ENCODE measurements around the gene SIRT6.
"Not testable (repeated sequence)": the region's sequence is repeated elsewhere in the genome, so short reads cannot be mapped to it uniquely, and the experiment has no call there.

SIRT6 gene

GRCh38 chr19:4173479-4174212 is 8.7 kb downstream of the SIRT6 start:
- no peak for DNase-seq

DNA sequence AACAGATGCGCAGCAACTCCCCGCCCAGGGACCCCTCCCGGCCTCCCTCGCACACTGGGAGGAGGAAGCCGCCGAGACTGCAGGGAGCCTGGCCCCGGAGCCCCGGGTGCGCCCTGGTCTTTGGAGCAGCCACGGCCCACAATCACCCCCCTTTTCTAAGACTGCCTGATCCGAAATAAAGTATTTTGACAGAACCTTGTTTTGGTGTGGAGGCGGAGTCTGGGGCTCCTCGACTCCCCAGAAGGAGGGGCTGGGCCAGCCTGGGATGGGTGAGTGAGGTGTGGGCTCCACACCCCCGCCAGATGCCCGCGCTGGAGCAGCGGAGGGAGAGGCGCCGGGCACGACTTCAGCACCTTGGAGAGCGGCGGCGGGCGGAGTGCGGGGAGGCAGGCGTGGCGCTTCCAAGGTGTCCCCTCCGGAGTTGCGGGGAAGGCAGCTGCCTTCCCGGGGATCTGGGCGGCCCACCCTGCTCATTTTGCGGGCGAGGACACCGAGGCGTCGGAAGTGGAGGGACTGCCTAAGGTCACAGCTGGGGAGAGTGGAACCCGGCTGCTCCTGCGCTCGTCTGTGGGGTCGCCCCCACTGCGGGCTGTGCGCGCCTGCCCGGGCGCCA is 9.4 kb downstream of the SIRT6 start:
- DNase-seq = peak; percentile 28

DNA sequence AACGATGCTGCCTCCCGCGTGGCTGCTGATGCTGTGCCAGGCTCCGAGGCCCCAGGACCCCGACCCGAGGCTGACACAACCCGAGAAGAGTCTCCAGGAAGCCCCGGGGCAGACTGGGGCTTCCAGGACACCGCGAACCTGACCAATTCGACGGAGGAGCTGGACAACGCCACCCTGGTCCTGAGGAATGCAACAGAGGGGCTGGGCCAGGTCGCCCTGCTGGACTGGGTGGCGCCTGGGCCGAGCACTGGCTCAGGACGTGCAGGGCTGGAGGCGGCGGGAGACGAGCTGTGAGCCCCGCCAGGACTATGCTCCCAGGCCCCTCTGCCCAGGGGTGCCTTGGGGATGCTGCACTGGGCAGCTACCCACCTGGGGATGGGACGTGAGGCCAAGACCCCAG is 10.7 kb downstream of the SIRT6 start:
- DNase-seq = no peak

DNA sequence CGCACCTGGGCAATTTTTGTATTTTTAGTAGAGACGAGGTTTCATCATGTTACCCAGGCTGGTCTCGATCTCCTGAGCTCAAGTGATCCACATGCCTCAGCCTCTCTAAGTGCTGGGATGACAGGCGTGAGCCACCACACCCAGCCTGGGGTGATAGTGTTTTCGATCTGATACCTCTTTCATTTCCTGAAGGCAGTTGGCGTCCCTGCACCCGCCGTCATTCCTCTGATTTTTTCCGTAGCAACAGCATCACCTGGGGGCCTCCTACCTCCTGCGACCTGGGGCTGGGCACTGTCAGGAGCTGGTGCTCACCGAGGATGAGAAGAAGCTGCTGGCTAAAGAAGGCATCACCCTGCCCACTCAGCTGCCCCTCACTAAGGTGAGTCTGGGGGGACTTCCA is 18.1 kb downstream of the SIRT6 start:
- DNase-seq = no peak

GRCh38 chr19:4161415-4162077 is 20.8 kb downstream of the SIRT6 start:
- DNase-seq = no peak

DNA sequence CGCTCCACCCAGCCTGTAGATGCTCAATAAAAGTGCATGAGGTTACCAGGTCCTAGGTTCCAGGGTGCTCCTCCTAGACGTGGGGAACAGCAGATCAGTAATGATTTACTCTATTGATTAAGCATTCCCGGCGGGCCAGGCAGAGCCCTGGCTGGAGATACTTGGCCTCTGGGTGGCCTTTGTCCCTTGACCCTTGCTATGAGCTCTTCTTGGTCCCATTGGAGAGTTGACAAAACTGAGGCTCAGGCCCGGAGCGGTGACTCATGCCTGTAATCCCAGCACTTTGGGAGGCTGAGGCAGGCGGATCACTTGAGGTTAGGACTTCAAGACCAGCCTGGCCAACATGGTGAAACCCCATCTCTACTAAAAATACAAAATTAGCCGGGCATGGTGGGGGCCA is 24.4 kb downstream of the SIRT6 start:
- not testable (repeated sequence) for DNase-seq

DNA sequence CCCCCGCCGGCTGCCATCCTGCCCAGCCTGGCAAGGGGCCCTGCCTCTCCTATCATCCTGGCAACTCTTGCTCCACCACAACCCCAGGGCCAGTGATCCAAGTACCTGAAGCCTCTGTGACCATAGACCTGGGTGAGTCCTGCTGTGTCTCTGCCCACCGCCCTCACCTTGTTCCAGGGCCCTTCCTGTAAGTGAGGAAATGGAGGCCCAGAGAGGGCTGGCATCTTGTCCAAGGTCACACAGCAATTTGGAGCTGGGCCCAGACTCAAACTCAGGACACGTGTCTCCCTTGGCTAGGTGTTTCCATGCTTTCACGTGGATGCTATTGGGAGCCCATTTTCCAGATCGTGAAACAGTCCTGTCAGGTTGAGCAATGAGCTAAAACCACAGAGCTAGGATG is 25.2 kb downstream of the SIRT6 start:
- no peak for DNase-seq

GRCh38 chr19:4154571-4155312 is 27.6 kb downstream of the SIRT6 start:
- no peak for DNase-seq

DNA sequence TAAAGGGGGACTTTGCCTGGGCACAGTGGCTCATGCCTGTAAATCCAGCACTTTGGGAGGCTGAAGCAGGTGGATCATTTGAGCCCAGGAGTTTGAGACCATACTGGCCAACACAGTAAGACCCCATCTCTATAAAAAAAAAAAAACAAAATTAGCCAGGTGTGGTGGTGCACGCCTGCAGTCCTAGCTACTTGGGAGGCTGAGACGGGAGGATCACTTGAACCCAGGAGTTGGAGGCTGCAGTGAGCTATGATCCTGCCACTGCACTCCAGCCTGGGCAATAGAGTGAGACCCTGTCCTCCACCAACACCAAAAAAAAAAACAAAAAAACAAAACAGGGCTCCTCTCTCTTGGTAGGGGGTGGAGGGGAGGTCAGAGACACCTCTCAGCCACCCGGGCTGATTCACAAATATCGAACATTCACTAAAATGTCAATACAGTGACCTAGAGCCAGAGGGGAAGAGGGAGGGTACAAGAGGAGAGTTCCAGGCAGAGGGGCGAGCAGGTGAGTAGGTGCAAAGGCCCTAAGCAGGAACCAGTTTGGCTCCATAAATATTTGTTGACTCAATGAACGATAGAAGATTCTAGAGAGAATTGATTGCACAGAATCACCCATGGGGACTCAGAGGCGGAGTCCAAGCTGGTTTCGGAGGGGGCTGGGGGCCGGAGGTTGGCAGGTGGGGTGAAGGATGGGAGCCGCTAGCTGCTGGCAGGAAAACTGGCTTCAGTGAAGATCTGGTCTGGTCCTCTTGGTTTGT is 29.9 kb downstream of the SIRT6 start:
- DNase-seq = no peak

- DNase-seq = no peak
Measured at GRCh38 chr19:4151623-4152022, 30.7 kb downstream of the SIRT6 start.

- no peak for DNase-seq
Measured at GRCh38 chr19:4149518-4150288, 32.7 kb downstream of the SIRT6 start.

DNA sequence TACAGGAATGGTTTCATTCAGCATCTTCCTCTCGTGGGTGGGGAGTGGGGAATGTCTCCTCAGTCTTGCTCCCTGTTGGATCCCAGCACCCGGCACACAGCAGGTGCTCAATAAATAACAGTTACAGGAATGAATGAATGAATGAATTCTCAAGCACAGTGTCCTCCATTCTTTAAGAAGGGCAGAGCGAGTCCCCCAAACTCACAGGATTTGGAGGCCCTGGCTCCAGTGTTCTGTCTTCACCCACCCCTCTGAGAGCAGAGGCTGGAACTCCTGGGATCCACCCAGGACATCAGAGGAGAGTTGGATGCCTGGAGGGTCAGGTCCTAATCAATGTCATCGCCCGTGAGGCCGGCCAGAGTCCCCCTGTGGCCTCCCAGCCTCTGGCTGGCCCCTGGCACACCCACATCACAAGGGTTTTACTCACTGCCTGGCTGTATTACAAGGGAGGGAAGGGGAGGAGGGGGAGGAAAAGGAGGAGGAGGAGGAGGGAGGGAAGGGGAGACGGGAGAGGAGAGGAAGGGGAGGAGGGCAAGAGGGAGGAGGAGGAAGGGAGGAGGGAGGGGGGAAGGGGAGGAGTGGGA is 37.6 kb downstream of the SIRT6 start:
- DNase-seq = peak; percentile 30

DNA sequence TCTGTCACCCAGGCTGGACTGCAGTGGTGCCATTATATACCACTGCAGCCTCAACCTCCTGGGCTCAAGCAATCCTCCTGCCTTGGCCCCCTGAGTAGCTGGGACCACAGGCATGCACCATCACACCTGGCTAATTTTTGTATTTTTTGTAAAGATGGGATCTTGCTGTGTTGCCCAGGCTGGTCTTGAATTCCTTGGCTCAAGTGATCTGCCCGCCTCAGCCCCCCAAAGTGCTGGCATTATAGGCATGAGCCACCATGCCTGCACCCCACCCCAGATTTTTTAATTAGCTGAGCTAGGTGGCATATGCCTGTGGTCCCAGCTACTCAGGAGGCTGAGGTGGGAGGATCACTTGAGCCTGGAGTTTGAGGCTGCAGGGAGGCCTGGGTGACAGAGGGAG is 39.4 kb downstream of the SIRT6 start:
- DNase-seq = not testable (repeated sequence)

DNA sequence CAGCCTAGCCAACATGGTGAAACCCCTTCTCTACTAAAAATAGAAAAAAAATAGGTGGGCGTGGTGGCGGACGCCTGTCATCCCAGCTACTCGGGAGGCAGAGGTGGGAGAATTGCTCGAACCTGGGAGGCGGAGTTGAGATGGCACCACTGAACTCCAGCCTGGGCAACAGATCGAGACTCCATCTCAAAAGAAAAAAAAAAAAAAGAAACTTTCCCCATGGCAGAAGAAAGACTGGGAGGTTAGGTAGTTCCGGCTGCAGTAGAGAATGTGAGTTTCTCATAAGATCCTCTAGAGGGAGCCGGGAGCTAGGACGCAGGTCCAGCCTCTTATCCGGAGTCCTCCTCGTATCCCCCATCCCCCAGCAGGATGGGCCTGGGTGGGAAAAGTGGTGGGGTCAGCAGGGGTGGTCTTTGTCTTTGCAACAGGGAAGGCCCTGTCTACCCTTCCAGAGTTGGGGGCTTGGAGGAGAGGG is 42.1 kb downstream of the SIRT6 start:
- peak; percentile 58 for DNase-seq

DNA sequence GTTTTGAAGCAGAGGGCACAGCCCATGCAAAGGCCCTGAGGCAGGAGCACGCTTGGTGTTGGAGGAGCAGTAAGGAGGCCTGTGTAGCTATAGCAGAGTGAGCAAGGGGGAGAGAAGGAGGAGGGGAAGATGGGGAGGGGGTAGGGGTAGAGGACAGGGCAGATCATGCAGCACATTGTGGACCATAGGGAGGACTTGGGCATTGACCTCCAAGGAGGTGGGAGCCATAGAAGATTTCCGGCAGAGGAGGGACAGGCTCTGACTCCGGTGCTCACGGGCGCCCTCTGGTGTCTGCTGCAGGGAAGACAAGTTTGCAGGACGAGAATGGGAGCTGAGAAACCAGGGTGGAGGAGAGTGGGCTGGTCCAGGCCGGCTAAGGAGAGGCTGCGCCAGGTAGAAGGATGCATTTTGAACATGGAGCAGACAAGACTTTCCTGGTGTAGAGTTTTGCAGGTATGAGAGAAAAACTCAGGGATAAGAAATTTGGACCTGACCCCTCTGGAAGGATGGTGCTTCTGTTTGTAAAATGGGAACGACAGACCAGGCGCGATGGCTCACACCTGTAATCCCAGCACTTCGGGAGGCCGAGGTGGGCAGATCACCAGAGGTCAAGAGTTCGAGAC is 42.6 kb downstream of the SIRT6 start:
- DNase-seq = peak; percentile 44

DNA sequence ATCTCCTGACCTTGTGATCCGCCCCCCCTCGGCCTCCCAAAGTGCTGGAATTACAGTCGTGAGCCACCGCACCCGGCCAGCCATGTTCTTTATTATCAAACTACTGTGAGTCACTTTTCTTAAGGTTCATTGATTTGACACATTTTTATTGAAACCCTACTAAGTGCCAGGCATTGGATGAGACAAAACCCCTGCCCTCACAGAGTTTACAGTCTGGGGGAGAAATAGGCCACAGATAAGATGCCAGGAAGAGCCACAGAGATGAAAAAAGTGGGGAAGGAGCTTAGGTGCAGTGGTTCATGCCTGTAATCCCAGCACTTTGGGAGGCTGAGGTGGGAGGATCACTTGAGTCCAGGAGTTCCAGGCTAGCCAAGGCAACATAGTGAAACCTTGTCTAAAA is 43.9 kb downstream of the SIRT6 start:
- DNase-seq = no peak

DNA sequence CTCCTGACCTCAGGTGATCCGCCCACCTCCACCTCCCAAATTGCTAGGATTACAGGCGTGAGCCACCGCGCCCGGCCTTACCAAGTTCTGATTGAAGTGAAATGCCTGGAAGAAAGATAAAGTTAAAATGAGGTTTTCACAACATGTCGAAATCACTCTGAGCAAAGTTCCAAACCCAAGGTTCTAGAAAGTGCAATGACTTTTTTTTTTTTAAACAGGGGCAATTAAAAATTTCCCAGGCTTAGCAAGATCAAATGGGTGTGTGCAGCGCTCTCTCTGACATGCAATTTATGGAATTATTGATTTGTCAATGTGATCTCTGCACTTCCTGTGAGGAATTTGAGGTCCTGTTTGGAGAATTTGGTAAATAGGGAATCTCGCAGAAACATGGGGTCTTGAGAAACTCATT is 45.7 kb downstream of the SIRT6 start:
- no peak for DNase-seq

DNA sequence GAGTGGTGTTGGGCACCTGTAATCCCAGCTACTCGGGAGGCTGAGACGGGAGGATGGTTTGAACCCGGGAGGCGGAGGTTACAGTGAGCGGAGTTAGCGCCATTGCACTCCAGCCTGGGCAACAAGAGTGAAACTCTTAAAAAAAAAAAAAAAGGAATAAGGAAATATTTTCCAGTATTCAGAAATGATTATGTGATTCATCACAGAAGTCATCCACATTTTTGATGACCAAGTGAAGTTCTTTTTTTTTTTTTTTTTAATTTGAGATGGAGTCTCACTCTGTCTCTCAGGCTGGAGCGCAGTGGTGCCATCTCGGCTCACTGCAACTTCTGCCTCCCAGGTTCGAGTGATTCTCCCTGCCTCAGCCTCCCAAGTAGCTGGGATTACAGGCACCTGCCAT is 47.0 kb downstream of the SIRT6 start:
- DNase-seq = not testable (repeated sequence)

DNA sequence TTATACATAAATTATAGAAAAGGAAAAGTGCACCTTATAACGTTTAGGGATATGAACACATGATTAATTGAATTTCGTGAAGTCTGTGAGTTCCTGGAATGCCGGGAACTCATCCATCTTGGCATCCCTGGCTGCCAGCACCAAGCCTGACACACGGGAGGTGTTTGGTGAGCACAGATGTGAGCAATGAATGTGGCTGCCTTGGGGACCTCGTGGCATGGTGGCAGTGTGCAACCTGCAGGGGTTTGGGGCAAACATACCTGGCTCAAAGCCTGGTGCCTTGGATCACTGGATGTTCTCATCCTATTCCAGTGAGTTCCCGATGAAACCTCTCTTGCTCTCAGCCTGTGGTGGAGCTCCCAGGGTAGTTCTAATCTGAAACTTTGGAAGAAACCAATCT is 48.0 kb downstream of the SIRT6 start:
- peak; percentile 8 for DNase-seq

DNA sequence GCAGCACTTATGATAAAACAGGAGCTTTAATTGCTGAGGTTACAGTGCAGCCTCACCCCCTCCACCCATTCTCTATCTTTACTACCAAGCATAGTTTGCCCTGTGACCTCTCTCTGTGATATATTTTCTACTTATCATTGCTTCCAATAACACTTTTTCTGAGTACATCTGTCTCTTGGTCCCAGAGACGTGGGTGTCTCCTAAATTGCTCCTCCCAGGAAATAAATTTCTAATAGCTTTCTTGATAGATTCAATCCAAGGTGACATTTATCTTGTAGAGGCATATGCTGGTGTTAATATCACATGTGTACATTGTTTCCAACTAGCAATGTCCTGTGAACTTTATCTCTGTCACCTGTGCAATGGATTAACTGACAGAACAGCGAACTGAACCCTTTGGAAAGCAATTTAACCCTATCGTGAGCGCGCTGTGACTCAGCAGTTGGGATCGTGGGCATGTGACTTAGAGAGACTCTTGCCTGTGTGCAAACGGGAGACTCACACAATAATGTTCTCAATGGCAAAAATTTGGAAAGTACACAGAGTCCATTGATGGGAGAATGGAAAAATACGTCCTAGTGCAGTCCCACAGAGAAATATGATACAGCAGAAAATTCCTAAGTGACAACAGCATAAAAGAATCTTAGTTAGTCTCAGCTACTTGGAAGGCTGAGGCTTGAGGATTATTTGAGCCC is 51.5 kb downstream of the SIRT6 start:
- peak; percentile 66 for DNase-seq
